Parathyroid adenoma (tissue), 2 donors: ENCODE data around the gene HLA-DQB2.
"Not testable (repeated sequence)": the region's sequence is repeated elsewhere in the genome, so short reads cannot be mapped to it uniquely, and the experiment has no call there.

Experiments
- H2AFZ ChIP-seq: fragments of 300-600 bp; sonication (generic); one replicate; pipeline ENCODE4 v1.7.0; 2017; ENCODE audit warnings: antibody characterized with exemption, mild to moderate bottlenecking
- H3K27ac ChIP-seq: fragments of 300-600 bp; sonication (generic); one replicate; pipeline ENCODE4 v1.7.0; 2017
- H3K27me3 ChIP-seq: fragments of 300-600 bp; sonication (generic); one replicate; pipeline ENCODE4 v1.7.0; 2017; ENCODE audit warnings: low read length; ENCODE audit not compliant: control insufficient read depth, insufficient read depth
- H3K36me3 ChIP-seq: fragments of 300-600 bp; sonication (generic); one replicate; pipeline ENCODE4 v1.7.0; 2017; ENCODE audit warnings: low read length; ENCODE audit not compliant: control insufficient read depth, insufficient read depth
- H3K4me1 ChIP-seq: fragments of 300-600 bp; sonication (generic); one replicate; pipeline ENCODE4 v1.7.0; 2017; ENCODE audit warnings: control low read depth
- H3K4me2 ChIP-seq: fragments of 300-600 bp; sonication (generic); one replicate; pipeline ENCODE4 v1.7.0; 2017; ENCODE audit warnings: low read length
- H3K4me3 ChIP-seq: fragments of 300-600 bp; sonication (generic); one replicate; pipeline ENCODE4 v1.7.0; 2017; ENCODE audit warnings: low read depth, low read length
- H3K79me2 ChIP-seq: fragments of 300-600 bp; sonication (generic); one replicate; pipeline ENCODE4 v1.7.0; 2017; ENCODE audit warnings: control low read depth
- H3K9ac ChIP-seq: fragments of 300-600 bp; sonication (generic); one replicate; pipeline ENCODE4 v1.7.0; 2017; ENCODE audit warnings: mild to moderate bottlenecking
- H3K9me3 ChIP-seq: fragments of 300-600 bp; sonication (generic); one replicate; pipeline ENCODE4 v1.7.0; 2017; ENCODE audit warnings: low read length; ENCODE audit not compliant: control insufficient read depth
- CTCF ChIP-seq: fragments of 300-600 bp; sonication (generic); IDR thresholded peaks from one replicate; pipeline ENCODE4 v1.7.0; 2017; ENCODE audit warnings: antibody characterized with exemption, mild to moderate bottlenecking
- donor health status: primary hyperparathyroidism.

Gene HLA-DQB2

GRCh38 chr6:32792901-32793435 is 29.6 kb upstream of the HLA-DQB2 start:
- Histone ChIP-seq H3K79me2 (no peaks in the 10 kb centered on the region), H3K4me1 (no peaks in the 10 kb centered on the region), H3K9ac (no peak overlapping the region), H2AFZ (no peak overlapping the region), H3K27me3 (peaks cover 4% of the 10 kb centered on the region), H3K4me2 (no peak overlapping the region), H3K36me3 (no peaks in the 10 kb centered on the region), H3K9me3 (no peaks in the 10 kb centered on the region), H3K27ac (no peak overlapping the region), H3K4me3 (no peak overlapping the region)
- TF ChIP-seq CTCF: no peak

GRCh38 chr6:32790306-32790705 is 27.0 kb upstream of the HLA-DQB2 start:
- no peak overlapping the region for H2AFZ ChIP-seq
- H3K27ac ChIP-seq: no peak overlapping the region
- no peak overlapping the region for H3K4me3 ChIP-seq
- H3K9ac ChIP-seq: no peak overlapping the region
- TF ChIP-seq CTCF: no peak
- H3K4me1 ChIP-seq: no peaks in the 10 kb centered on the region
- no peaks in the 10 kb centered on the region for H3K36me3 ChIP-seq
- peaks cover 4% of the 10 kb centered on the region for H3K27me3 ChIP-seq
- no peaks in the 10 kb centered on the region for H3K9me3 ChIP-seq
- H3K79me2 ChIP-seq: no peaks in the 10 kb centered on the region
- H3K4me2 ChIP-seq: no peak overlapping the region

GRCh38 chr6:32785781-32786533 is 22.6 kb upstream of the HLA-DQB2 start:
- H3K9ac ChIP-seq: no peak overlapping the region
- no peak overlapping the region for H3K4me3 ChIP-seq
- H3K79me2 ChIP-seq: no peaks in the 10 kb centered on the region
- H2AFZ ChIP-seq: no peak overlapping the region
- no peaks in the 10 kb centered on the region for H3K27me3 ChIP-seq
- TF ChIP-seq CTCF: peak; percentile 63
- no peak overlapping the region for H3K27ac ChIP-seq
- no peaks in the 10 kb centered on the region for H3K9me3 ChIP-seq
- H3K4me1 ChIP-seq: no peaks in the 10 kb centered on the region
- no peak overlapping the region for H3K4me2 ChIP-seq
- no peaks in the 10 kb centered on the region for H3K36me3 ChIP-seq

GRCh38 chr6:32782923-32783322 is 19.6 kb upstream of the HLA-DQB2 start:
- H3K36me3 ChIP-seq, H3K9me3 ChIP-seq, H3K4me2 ChIP-seq, H3K27ac ChIP-seq, H2AFZ ChIP-seq, H3K4me1 ChIP-seq, H3K79me2 ChIP-seq, H3K9ac ChIP-seq, H3K4me3 ChIP-seq, H3K27me3 ChIP-seq: not testable (repeated sequence)

GRCh38 chr6:32779036-32779435 is 15.7 kb upstream of the HLA-DQB2 start:
- Histone ChIP-seq H3K4me1 (no peaks in the 10 kb centered on the region), H3K36me3 (no peaks in the 10 kb centered on the region), H3K4me2 (no peak overlapping the region), H3K79me2 (no peaks in the 10 kb centered on the region), H3K27me3 (no peaks in the 10 kb centered on the region), H3K4me3 (no peak overlapping the region), H2AFZ (no peak overlapping the region), H3K9me3 (no peaks in the 10 kb centered on the region), H3K27ac (no peak overlapping the region), H3K9ac (no peak overlapping the region)
- TF ChIP-seq CTCF: no peak
